Measurements from ENCODE around the gene NDUFS7.

GRCh38 chr19:1421218-1421957 is 37.7 kb downstream of the NDUFS7 start:
- TF ChIP-seq CTCF (IDR thresholded peaks at IDR 0.05 in 4 of 5, conservative IDR thresholded peaks at IDR 0.05 in 1 of 5) (no peak), POLR2A (IDR thresholded peaks at IDR 0.05) (no peak)
